Measurements from ENCODE around the gene HCN4.

Gene HCN4

DNA sequence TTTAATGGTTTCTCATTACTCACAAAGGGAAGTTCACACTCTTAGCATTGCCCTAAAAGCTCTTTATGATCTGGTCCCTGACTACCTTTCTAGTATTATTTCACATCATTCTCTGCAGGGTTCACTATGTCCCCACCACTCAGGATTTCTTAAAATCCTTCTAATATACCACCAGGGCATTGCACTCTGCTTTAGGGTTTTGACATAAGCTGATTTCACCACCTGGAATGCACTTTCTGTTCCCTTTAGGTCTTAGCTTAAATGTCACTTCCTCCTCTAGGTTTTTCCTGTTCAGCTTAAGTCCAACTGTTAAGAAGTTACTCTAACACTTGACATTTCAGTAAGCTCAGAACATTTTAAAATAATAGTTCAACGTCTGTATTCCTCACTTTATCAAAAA lies 81.7 kb downstream of the HCN4 start:
- peak; percentile 69 for DNase-seq (ENCODE audit: low read depth)
- TF ChIP-seq, protein P1, sequence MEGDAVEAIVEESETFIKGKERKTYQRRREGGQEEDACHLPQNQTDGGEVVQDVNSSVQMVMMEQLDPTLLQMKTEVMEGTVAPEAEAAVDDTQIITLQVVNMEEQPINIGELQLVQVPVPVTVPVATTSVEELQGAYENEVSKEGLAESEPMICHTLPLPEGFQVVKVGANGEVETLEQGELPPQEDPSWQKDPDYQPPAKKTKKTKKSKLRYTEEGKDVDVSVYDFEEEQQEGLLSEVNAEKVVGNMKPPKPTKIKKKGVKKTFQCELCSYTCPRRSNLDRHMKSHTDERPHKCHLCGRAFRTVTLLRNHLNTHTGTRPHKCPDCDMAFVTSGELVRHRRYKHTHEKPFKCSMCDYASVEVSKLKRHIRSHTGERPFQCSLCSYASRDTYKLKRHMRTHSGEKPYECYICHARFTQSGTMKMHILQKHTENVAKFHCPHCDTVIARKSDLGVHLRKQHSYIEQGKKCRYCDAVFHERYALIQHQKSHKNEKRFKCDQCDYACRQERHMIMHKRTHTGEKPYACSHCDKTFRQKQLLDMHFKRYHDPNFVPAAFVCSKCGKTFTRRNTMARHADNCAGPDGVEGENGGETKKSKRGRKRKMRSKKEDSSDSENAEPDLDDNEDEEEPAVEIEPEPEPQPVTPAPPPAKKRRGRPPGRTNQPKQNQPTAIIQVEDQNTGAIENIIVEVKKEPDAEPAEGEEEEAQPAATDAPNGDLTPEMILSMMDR (IDR thresholded peaks at IDR 0.05; ENCODE audit: low read depth, low read length): no peak
- TF ChIP-seq, protein P2, sequence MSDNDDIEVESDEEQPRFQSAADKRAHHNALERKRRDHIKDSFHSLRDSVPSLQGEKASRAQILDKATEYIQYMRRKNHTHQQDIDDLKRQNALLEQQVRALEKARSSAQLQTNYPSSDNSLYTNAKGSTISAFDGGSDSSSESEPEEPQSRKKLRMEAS (IDR thresholded peaks at IDR 0.05; ENCODE audit: low read depth, low read length): no peak
- no peak for TF ChIP-seq MYC (IDR thresholded peaks at IDR 0.05; ENCODE audit: low read depth, low read length)
- no peak for TF ChIP-seq POLR2A (IDR thresholded peaks at IDR 0.05; ENCODE audit: extremely low read depth, insufficient read length)
- H3K4me3 ChIP-seq (ENCODE audit: low read depth, low read length): no peak overlapping the region

GRCh38 chr15:73286311-73286710 lies 82.4 kb downstream of the HCN4 start:
- TF ChIP-seq MYC (IDR thresholded peaks at IDR 0.05; ENCODE audit: low read depth, low read length) (no peak), POLR2A (IDR thresholded peaks at IDR 0.05; ENCODE audit: extremely low read depth, insufficient read length) (no peak)
- TF ChIP-seq, protein P1 (IDR thresholded peaks at IDR 0.05; ENCODE audit: low read depth, low read length): no peak
- TF ChIP-seq, protein P2 (IDR thresholded peaks at IDR 0.05; ENCODE audit: low read depth, low read length): no peak
- DNase-seq (ENCODE audit: low read depth): no peak
- no peak overlapping the region for H3K4me3 ChIP-seq (ENCODE audit: low read depth, low read length)

DNA sequence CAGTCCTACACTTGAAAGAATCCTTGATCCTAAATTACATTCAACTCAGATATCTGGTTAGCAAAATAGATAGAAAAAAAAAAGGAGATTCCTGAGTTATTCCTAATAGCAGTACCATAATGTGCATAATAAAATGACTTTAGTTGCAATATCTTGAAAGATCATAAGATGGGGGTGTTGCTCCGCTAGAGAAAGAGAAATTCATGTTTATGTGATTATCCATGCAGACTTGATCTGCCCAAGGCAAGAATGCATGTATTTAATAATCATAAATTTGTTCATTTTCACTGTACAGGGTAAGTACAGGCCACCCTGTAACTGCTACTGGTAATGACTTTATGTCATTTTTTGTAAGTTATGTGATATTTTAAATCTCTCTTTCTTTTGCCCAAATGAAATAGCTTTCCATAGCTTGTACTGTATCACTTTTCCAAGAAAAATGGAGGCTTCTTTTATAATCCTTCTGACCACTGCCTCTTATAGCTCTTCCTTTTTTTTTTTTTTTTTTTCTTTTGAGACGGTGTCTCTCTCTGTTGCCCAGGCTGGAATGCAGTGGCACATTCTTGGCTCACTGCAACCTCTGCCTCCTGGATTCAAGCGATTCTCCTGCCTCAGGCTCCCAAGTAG lies 84.6 kb downstream of the HCN4 start:
- TF ChIP-seq MYC (IDR thresholded peaks at IDR 0.05; ENCODE audit: low read depth, low read length): no peak
- TF ChIP-seq, protein P1 (IDR thresholded peaks at IDR 0.05; ENCODE audit: low read depth, low read length): peak; percentile 21
- TF ChIP-seq, protein P2 (IDR thresholded peaks at IDR 0.05; ENCODE audit: low read depth, low read length): no peak
- TF ChIP-seq POLR2A (IDR thresholded peaks at IDR 0.05; ENCODE audit: extremely low read depth, insufficient read length): no peak
- no peak overlapping the region for H3K4me3 ChIP-seq (ENCODE audit: low read depth, low read length)
- DNase-seq (ENCODE audit: low read depth): peak; percentile 57

- TF ChIP-seq, protein P1 (IDR thresholded peaks at IDR 0.05; ENCODE audit: low read depth, low read length): no peak
- no peak for TF ChIP-seq MYC (IDR thresholded peaks at IDR 0.05; ENCODE audit: low read depth, low read length)
- DNase-seq (ENCODE audit: low read depth): no peak
- no peak overlapping the region for H3K4me3 ChIP-seq (ENCODE audit: low read depth, low read length)
These were observed 85.3 kb downstream of the HCN4 start for GRCh38 chr15:73283366-73283962.

GRCh38 chr15:73282567-73283365 lies 86.0 kb downstream of the HCN4 start:
- TF ChIP-seq, protein P1 (IDR thresholded peaks at IDR 0.05; ENCODE audit: low read depth, low read length): no peak
- TF ChIP-seq POLR2A (IDR thresholded peaks at IDR 0.05; ENCODE audit: extremely low read depth, insufficient read length): no peak
- TF ChIP-seq MYC (IDR thresholded peaks at IDR 0.05; ENCODE audit: low read depth, low read length): no peak
- TF ChIP-seq, protein P2 (IDR thresholded peaks at IDR 0.05; ENCODE audit: low read depth, low read length): no peak
- no peak for DNase-seq (ENCODE audit: low read depth)

More at GRCh38 chr15:73282567-73283365, 86.0 kb downstream of the HCN4 start:
- no peak overlapping the region for H3K4me3 ChIP-seq (ENCODE audit: low read depth, low read length)
